PC-3 (cell line): ENCODE data around the gene JCAD. TPM values are rescaled to one million over a fixed set of nuclear protein-coding genes. Genes with fewer than 3 reads are reported as not detected.

Source experiments
- ATAC-seq: fragments of 200-7000 bp; cut with Tn5 transposase; 2 replicates; pipeline ENCODE4 v1.9.1; 2020; ENCODE audit warnings: mild to moderate bottlenecking, moderate library complexity
- BruUV-seq: library from RNA; stranded (reverse); fragments of 400-500 nt; replicated peaks from 2 replicates; lab custom pipeline; 2021; lab: Mats Ljungman, UMichigan
- CTCF ChIA-PET: fragments of 300-600 bp; sonication (Branson Sonifier 250); formaldehyde crosslinking; loops from one replicate; lab custom pipeline; 2022; ENCODE audit warnings: antibody characterized with exemption; lab: Charles Lee
- POLR2A ChIA-PET: fragments of 300-600 bp; sonication (Branson Sonifier 250); formaldehyde crosslinking; loops from one replicate; lab custom pipeline; 2022; ENCODE audit warnings: antibody characterized with exemption; ENCODE audit not compliant: unreplicated experiment; lab: Charles Lee
- DNase-seq: peaks from one replicate; pipeline ENCODE4 v3.0.0-alpha.2; 2015
- H2AFZ ChIP-seq: fragments of 300-600 bp; sonication (generic); 2 replicates; pipeline ENCODE4 v1.6.0; 2016; ENCODE audit warnings: antibody characterized with exemption, low read length
- H3F3A ChIP-seq: fragments of 300-600 bp; sonication (generic); one replicate; pipeline ENCODE4 v1.6.0; 2017; ENCODE audit warnings: antibody characterized with exemption, low read length, control low read depth, mild to moderate bottlenecking; ENCODE audit not compliant: unreplicated experiment
- H3K27ac ChIP-seq: fragments of 300-600 bp; sonication (generic); 2 replicates; pipeline ENCODE4 v1.5.1; 2016; ENCODE audit warnings: mild to moderate bottlenecking, low read length
- H3K27me3 ChIP-seq: fragments of 300-600 bp; sonication (generic); 2 replicates; pipeline ENCODE4 v1.6.1; 2016; ENCODE audit warnings: low read length, mixed read lengths
- H3K36me3 ChIP-seq: fragments of 300-600 bp; sonication (generic); 2 replicates; pipeline ENCODE4 v1.6.1; 2016; ENCODE audit warnings: low read depth, mixed run types, low read length, mixed read lengths
- H3K4me1 ChIP-seq: fragments of 300-600 bp; sonication (generic); 2 replicates; pipeline ENCODE4 v1.5.1; 2016; ENCODE audit warnings: low read length; ENCODE audit not compliant: insufficient read depth
- H3K4me2 ChIP-seq: fragments of 300-600 bp; sonication (generic); 2 replicates; pipeline ENCODE4 v1.6.0; 2016; ENCODE audit warnings: low read length
- H3K4me3 ChIP-seq: fragments of 300-600 bp; sonication (generic); 2 replicates; pipeline ENCODE4 v1.5.1; 2016; ENCODE audit warnings: mild to moderate bottlenecking, low read length, mixed read lengths
- H3K79me2 ChIP-seq: fragments of 300-600 bp; sonication (generic); 2 replicates; pipeline ENCODE4 v1.6.1; 2017; ENCODE audit warnings: low read length, mixed read lengths
- H3K9ac ChIP-seq: fragments of 300-600 bp; sonication (generic); 2 replicates; pipeline ENCODE4 v1.6.0; 2016; ENCODE audit warnings: mild to moderate bottlenecking, low read length
- H3K9me2 ChIP-seq: fragments of 300-600 bp; sonication (generic); replicated peaks from 2 replicates; pipeline ENCODE4 v1.6.1; 2016; ENCODE audit warnings: mixed run types, low read length, mixed read lengths
- H3K9me3 ChIP-seq: fragments of 300-600 bp; sonication (generic); 2 replicates; pipeline ENCODE4 v1.6.1; 2016; ENCODE audit warnings: low read length, mixed read lengths
- H4K20me1 ChIP-seq: fragments of 300-600 bp; sonication (generic); 2 replicates; pipeline ENCODE4 v1.6.1; 2016; ENCODE audit warnings: low read length, mixed read lengths
- CTCF ChIP-seq: fragments of 300-600 bp; sonication (generic); conservative IDR thresholded peaks from 2 replicates; pipeline ENCODE4 v1.5.1; 2017; ENCODE audit warnings: antibody characterized with exemption, low read depth, mild to moderate bottlenecking, low read length
- EZH2 ChIP-seq: fragments of 300-600 bp; sonication (generic); IDR thresholded peaks from one replicate; pipeline ENCODE4 v1.6.1; 2017; ENCODE audit warnings: antibody characterized with exemption, mild to moderate bottlenecking, low read length; ENCODE audit not compliant: unreplicated experiment
- EZH2phosphoT487 ChIP-seq: fragments of 300-600 bp; sonication (generic); IDR thresholded peaks from 2 replicates; pipeline ENCODE4 v1.6.1; 2018; ENCODE audit warnings: mild to moderate bottlenecking, antibody characterized with exemption, low read length, borderline replicate concordance
- intact Hi-C: fragments of 100-400 bp; cut with micrococcal nuclease; formaldehyde crosslinking; loops from 2 replicates; pipeline ENCODE4 v1.9.0; 2023
- total RNA-seq: library from RNA; depleted of rRNA; stranded (reverse); fragments of >200 nt; gene quantifications from 2 replicates; pipeline ENCODE4 v1.2.3, GENCODE V29; 2014

Gene JCAD
- total RNA-seq, 1 experiment from 2014 or later: 5.0 TPM

DNA sequence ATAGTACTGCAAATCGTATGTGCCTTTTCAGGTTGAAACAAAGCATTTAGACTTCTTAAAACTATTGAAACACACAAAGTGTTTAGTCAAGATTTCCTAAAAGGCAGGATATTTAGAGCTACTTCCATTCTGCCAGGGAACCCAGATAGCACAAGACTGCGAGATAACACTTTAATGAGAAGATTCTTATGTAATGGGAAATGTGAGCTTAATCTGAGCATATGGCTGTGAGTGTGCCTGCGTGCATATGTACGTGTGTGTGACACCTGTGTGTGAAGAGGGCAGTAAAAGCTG lies 14.3 kb upstream of the JCAD start:
- intact Hi-C loops: no loop called here
- H3K27ac ChIP-seq: no peak overlapping the region

DNA sequence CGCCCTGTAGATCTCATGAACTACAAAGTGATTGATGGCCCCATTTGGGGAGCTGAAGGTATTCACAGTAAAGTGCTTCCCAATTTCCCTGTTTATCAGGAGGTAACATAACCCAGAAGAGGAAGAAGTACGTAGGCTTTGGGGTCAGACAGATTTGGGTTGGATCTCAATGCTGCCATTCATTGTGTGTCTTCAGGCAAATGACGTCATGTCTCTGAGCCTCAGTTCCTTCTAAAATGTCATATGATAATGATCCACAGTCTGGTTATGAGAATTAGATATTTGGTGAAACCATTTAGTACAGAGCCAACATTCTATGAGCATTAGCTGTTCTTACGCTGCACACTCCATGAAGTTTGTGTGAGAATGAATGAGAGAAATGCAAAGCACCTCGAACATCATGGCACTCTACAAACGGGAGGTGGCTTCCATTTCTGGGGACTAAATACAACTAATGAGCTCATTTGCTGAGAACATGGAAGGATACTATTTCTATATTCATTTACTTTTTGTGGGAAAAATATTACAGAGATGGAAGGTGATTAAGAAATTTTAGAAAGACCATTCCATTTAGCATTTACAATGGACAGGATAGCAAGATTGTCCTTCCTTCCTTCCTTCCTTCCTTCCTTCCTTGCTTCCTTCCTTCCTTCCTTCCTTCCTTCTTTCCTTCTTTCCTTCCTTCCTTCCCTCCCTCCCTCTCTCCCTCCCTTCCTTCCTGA lies 13.8 kb upstream of the JCAD start:
- Histone ChIP-seq H3K4me2 (no peak overlapping the region), H3K4me3 (no peak overlapping the region), H4K20me1 (no peaks in the 10 kb centered on the region), H3K9ac (no peak overlapping the region), H3K27me3 (no peaks in the 10 kb centered on the region), H3K9me2 (no peaks in the 10 kb centered on the region), H3F3A (no peaks in the 10 kb centered on the region), H2AFZ (no peak overlapping the region), H3K4me1 (peaks cover 10% of the 10 kb centered on the region), H3K79me2 (no peaks in the 10 kb centered on the region), H3K36me3 (no peaks in the 10 kb centered on the region), H3K9me3 (no peaks in the 10 kb centered on the region), H3K27ac (no peak overlapping the region)
- no peak for ATAC-seq
- intact Hi-C loops: no loop called here
- POLR2A ChIA-PET: no interaction called here
- no peak for TF ChIP-seq EZH2
- TF ChIP-seq CTCF: no peak
- no peak for TF ChIP-seq EZH2phosphoT487
- no TSS peak for BruUV-seq
- DNase-seq: no peak
- CTCF ChIA-PET: no interaction called here

More for the DNA sequence above, 14.3 kb upstream of the JCAD start:
- ATAC-seq (no peak), DNase-seq (no peak)
- Histone ChIP-seq H3K27me3 (no peaks in the 10 kb centered on the region), H3K79me2 (no peaks in the 10 kb centered on the region), H3F3A (no peaks in the 10 kb centered on the region), H2AFZ (no peak overlapping the region), H3K9me2 (no peaks in the 10 kb centered on the region), H4K20me1 (no peaks in the 10 kb centered on the region), H3K36me3 (no peaks in the 10 kb centered on the region), H3K4me2 (no peak overlapping the region), H3K4me3 (no peak overlapping the region), H3K9me3 (no peaks in the 10 kb centered on the region), H3K4me1 (peaks cover 5% of the 10 kb centered on the region), H3K9ac (no peak overlapping the region)
- CTCF ChIA-PET: no interaction called here
- BruUV-seq: no TSS peak
- POLR2A ChIA-PET: no interaction called here
- TF ChIP-seq EZH2: no peak
- TF ChIP-seq EZH2phosphoT487: no peak
- TF ChIP-seq CTCF: no peak

DNA sequence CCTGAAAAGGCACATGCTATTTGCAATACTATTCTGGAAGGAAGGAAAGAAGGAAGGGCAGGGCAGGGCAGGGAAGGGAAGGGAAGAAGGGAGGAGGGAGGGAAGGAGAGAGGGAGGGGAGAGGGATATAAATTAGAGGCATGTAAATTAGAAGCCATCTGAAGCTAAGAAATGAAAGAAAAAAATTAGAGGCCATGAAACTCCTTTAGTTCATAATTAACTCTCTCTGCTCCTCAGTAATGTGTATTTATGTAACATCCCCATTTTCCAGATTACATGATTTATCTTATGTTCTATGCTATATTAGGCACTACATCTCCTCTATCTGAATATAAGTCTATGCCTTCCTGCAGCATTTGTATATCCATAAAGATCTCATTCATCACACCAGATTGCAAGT lies 12.7 kb upstream of the JCAD start:
- Histone ChIP-seq H3K27ac (no peak overlapping the region), H3K79me2 (no peaks in the 10 kb centered on the region), H3K4me3 (no peak overlapping the region), H4K20me1 (no peaks in the 10 kb centered on the region), H2AFZ (no peak overlapping the region), H3K4me2 (no peak overlapping the region), H3K4me1 (peaks cover 15% of the 10 kb centered on the region), H3K27me3 (no peaks in the 10 kb centered on the region), H3K9me2 (no peaks in the 10 kb centered on the region), H3K36me3 (no peaks in the 10 kb centered on the region), H3F3A (no peaks in the 10 kb centered on the region), H3K9me3 (no peaks in the 10 kb centered on the region), H3K9ac (no peak overlapping the region)
- no peak for DNase-seq
- BruUV-seq: no TSS peak
- CTCF ChIA-PET: no interaction called here
- TF ChIP-seq EZH2 (no peak), EZH2phosphoT487 (no peak), CTCF (no peak)
- POLR2A ChIA-PET: no interaction called here
- no peak for ATAC-seq
- intact Hi-C loops: no loop called here
